GM19043 (cell line): ENCODE results near the gene KCTD21.

Source experiments
- ATAC-seq: cut with Tn5 transposase; IDR thresholded peaks from one replicate; pipeline ENCODE4 v1.9.1; 2021; ENCODE audit warnings: low read depth; ENCODE audit not compliant: unreplicated experiment

KCTD21 gene

GRCh38 chr11:78147807-78148206 is 40.6 kb downstream of the KCTD21 start:
- ATAC-seq: no peak

GRCh38 chr11:78145511-78146025 is 42.9 kb downstream of the KCTD21 start:
- no peak for ATAC-seq

- no peak for ATAC-seq
Measured at GRCh38 chr11:78140392-78141077, 47.9 kb downstream of the KCTD21 start.

- peak; percentile 85 for ATAC-seq
Measured at GRCh38 chr11:78139422-78140391, 48.7 kb downstream of the KCTD21 start, which contains the start of gene ALG8. TSS of gene ALG8 (minus strand) at chr11:78139626. CDS start at chr11:78139588, 38 bp downstream.

GRCh38 chr11:78138694-78139421 is 49.6 kb downstream of the KCTD21 start:
- peak; percentile 16 for ATAC-seq

- ATAC-seq: no peak
Measured at GRCh38 chr11:78138291-78138690, 50.1 kb downstream of the KCTD21 start.

- ATAC-seq: no peak
Measured at GRCh38 chr11:78132475-78132874, 56.0 kb downstream of the KCTD21 start.

GRCh38 chr11:78131956-78132355 is 56.5 kb downstream of the KCTD21 start:
- ATAC-seq: no peak

GRCh38 chr11:78127403-78127802 is 61.0 kb downstream of the KCTD21 start:
- no peak for ATAC-seq
